Mesenchymal stem cell (in vitro differentiated cells and primary cell): Measurements from ENCODE around the gene HNF1A.
A peak's percentile ranks its signal among the peaks of the same experiment; 100 is the strongest.

Source experiments
- DNase-seq: peaks from one replicate; pipeline ENCODE4 v3.0.0-alpha.2; 2013
- H2AFZ ChIP-seq: one replicate; pipeline ENCODE4 v1.6.1; 2013; ENCODE audit warnings: low read depth, mild to moderate bottlenecking, control low read depth, inconsistent platforms, low read length, moderate library complexity
- H2AK5ac ChIP-seq: 2 replicates; pipeline ENCODE4 v1.6.1; 2013; ENCODE audit warnings: low read length, moderate library complexity, mild to moderate bottlenecking, inconsistent platforms; ENCODE audit not compliant: severe bottlenecking
- H2BK120ac ChIP-seq: one replicate; pipeline ENCODE4 v1.6.1; 2013; ENCODE audit warnings: low read depth, mild to moderate bottlenecking, inconsistent platforms, low read length, moderate library complexity
- H2BK12ac ChIP-seq, 2 experiments: one replicate each; pipeline ENCODE4 v1.6.1; 2013; ENCODE audit warnings: inconsistent platforms in 2 of 2, low read length in 2 of 2, mild to moderate bottlenecking in 2 of 2, moderate library complexity in 2 of 2, control low read depth in 1 of 2
- H2BK15ac ChIP-seq: one replicate; pipeline ENCODE4 v1.6.1; 2013; ENCODE audit warnings: mild to moderate bottlenecking, low read depth, inconsistent platforms; ENCODE audit not compliant: poor library complexity, severe bottlenecking
- H2BK5ac ChIP-seq: 2 replicates; pipeline ENCODE4 v1.6.1; 2013; ENCODE audit warnings: low read depth, mild to moderate bottlenecking, low read length, control low read depth, inconsistent platforms; ENCODE audit not compliant: poor library complexity, severe bottlenecking
- H3K14ac ChIP-seq, 2 experiments: one replicate each; pipeline ENCODE4 v1.6.1; 2013; ENCODE audit warnings: inconsistent platforms in 2 of 2, low read length in 2 of 2, control low read depth in 1 of 2, mild to moderate bottlenecking in 1 of 2, moderate library complexity in 1 of 2
- H3K18ac ChIP-seq, 2 experiments: one replicate each; pipeline ENCODE4 v1.6.1; 2013; ENCODE audit warnings: inconsistent platforms in 2 of 2, low read length in 2 of 2, control low read depth in 1 of 2, low read depth in 1 of 2, mild to moderate bottlenecking in 1 of 2
- H3K23ac ChIP-seq, 2 experiments: one replicate each; pipeline ENCODE4 v1.6.1; 2013; ENCODE audit warnings: inconsistent platforms in 2 of 2, low read length in 2 of 2, mild to moderate bottlenecking in 2 of 2, moderate library complexity in 2 of 2, control low read depth in 1 of 2
- H3K27ac ChIP-seq: 2 replicates; pipeline ENCODE4 v1.5.1; 2013; ENCODE audit warnings: mild to moderate bottlenecking, moderate library complexity, low read length, control low read depth, inconsistent platforms; ENCODE audit not compliant: poor library complexity, severe bottlenecking
- H3K27me3 ChIP-seq, 2 experiments: 2 replicates each; pipeline versions ENCODE4 v1.6.1 to v1.7.0; 2013; ENCODE audit warnings: low read length in 2 of 2, mild to moderate bottlenecking in 2 of 2, moderate library complexity in 2 of 2, control low read depth in 1 of 2, inconsistent platforms in 1 of 2; ENCODE audit not compliant: control insufficient read depth in 1 of 2, insufficient read depth in 1 of 2
- H3K36me3 ChIP-seq, 2 experiments: 2 replicates each; pipeline versions ENCODE4 v1.6.1 to v1.7.0; 2013; ENCODE audit warnings: low read length in 2 of 2, control low read depth in 1 of 2, inconsistent platforms in 1 of 2, low read depth in 1 of 2, mild to moderate bottlenecking in 1 of 2; ENCODE audit not compliant: insufficient read depth in 2 of 2, control insufficient read depth in 1 of 2
- H3K4ac ChIP-seq, 2 experiments: one replicate each; pipeline ENCODE4 v1.6.1; 2013; ENCODE audit warnings: inconsistent platforms in 2 of 2, low read length in 2 of 2, mild to moderate bottlenecking in 2 of 2, moderate library complexity in 2 of 2, control low read depth in 1 of 2, low read depth in 1 of 2
- H3K4me1 ChIP-seq: 2 replicates; pipeline ENCODE4 v1.6.1; 2013; ENCODE audit warnings: low read depth, low read length, control low read depth; ENCODE audit not compliant: control insufficient read depth, insufficient read depth
- H3K4me2 ChIP-seq: 2 replicates; pipeline ENCODE4 v1.6.1; 2013; ENCODE audit warnings: low read length, mild to moderate bottlenecking, inconsistent platforms; ENCODE audit not compliant: poor library complexity, severe bottlenecking
- H3K4me3 ChIP-seq, 2 experiments: 2 replicates each; pipeline versions ENCODE4 v1.5.1 to v1.7.0; 2013; ENCODE audit warnings: low read length in 2 of 2, mild to moderate bottlenecking in 2 of 2, control low read depth in 1 of 2, low read depth in 1 of 2; ENCODE audit not compliant: insufficient read depth in 1 of 2
- H3K79me1 ChIP-seq: replicated peaks from 2 replicates; pipeline ENCODE4 v1.6.1; 2013; ENCODE audit warnings: mild to moderate bottlenecking, control low read depth, low read length, inconsistent platforms; ENCODE audit not compliant: poor library complexity, severe bottlenecking
- H3K9ac ChIP-seq: 2 replicates; pipeline ENCODE4 v1.7.0; 2013; ENCODE audit warnings: mild to moderate bottlenecking, low read length, moderate library complexity
- H3K9me3 ChIP-seq: 2 replicates; pipeline ENCODE4 v1.7.0; 2013; ENCODE audit warnings: mild to moderate bottlenecking, low read length; ENCODE audit not compliant: control insufficient read depth
- H4K8ac ChIP-seq: one replicate; pipeline ENCODE4 v1.6.1; 2013; ENCODE audit warnings: inconsistent platforms, mild to moderate bottlenecking, low read length, moderate library complexity
- H4K91ac ChIP-seq: one replicate; pipeline ENCODE4 v1.6.1; 2013; ENCODE audit warnings: mild to moderate bottlenecking, low read length, inconsistent platforms
- WGBS: methylation state at CpG from one replicate; pipeline ENCODE4 v1.1.7; 2013; ENCODE audit warnings: mixed read lengths; 5-methylcytosine and 5-hydroxymethylcytosine counted together

HNF1A gene

DNA sequence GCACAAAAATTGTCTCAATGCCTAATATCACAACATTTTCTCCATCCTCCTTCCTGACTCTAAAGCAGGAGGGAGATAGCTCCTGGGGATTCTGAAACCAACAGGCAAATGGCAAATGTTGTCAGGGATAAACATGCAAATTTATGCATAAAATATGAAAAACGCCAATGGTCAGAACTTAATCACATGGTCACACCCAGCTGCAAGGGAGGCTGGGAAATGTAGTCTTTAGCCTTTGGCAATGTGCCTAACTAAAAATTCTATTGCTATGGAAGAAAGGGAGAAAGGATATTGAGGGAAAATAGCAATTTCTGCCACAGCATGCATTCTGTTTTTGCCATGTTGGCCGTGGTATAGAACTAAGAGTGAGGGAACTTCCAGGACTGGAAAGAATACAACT, 72.4 kb downstream of the HNF1A start:
- peak; percentile 23 for DNase-seq
- no peaks in the 10 kb centered on the region for H3K4me1 ChIP-seq
- H2BK120ac ChIP-seq: no peak overlapping the region
- H3K4ac ChIP-seq: no peak overlapping the region
- H2BK15ac ChIP-seq: no peak overlapping the region
- peaks cover 16 to 17% of the 10 kb centered on the region in 2 experiments for H3K27me3 ChIP-seq
- no peak overlapping the region for H2AFZ ChIP-seq
- no peak overlapping the region for H2BK5ac ChIP-seq
- no peak overlapping the region for H3K4me2 ChIP-seq
- H4K91ac ChIP-seq: no peak overlapping the region
- no peak overlapping the region for H3K23ac ChIP-seq
- no peak overlapping the region for H4K8ac ChIP-seq
- H3K18ac ChIP-seq: no peak overlapping the region
- no peak overlapping the region for H2BK12ac ChIP-seq
- H3K4me3 ChIP-seq: no peak overlapping the region
- no peaks in the 10 kb centered on the region for H3K79me1 ChIP-seq
- no peaks in the 10 kb centered on the region for H3K9me3 ChIP-seq
- 88% methylated on average over 1 of the region's 2 CpGs for WGBS
- no peak overlapping the region for H2AK5ac ChIP-seq
- H3K14ac ChIP-seq: no peak overlapping the region
- no peak overlapping the region for H3K27ac ChIP-seq
- no peaks in the 10 kb centered on the region for H3K36me3 ChIP-seq
- H3K9ac ChIP-seq: no peak overlapping the region
